CD14-positive monocyte (primary cell): ENCODE results near the gene ZDHHC8. TPM values are rescaled to one million over a fixed set of nuclear protein-coding genes. Genes with fewer than 3 reads are reported as not detected.

Experiments
- DNase-seq, 3 donors: peaks; one replicate each; pipeline ENCODE4 v3.0.0-alpha.2; 2011 to 2022
- H2AFZ ChIP-seq: 2 replicates; pipeline ENCODE4 v1.6.0; 2012; ENCODE audit warnings: mild to moderate bottlenecking, low read depth, low read length, inconsistent platforms; ENCODE audit not compliant: insufficient read depth, poor library complexity, severe bottlenecking
- H3K27ac ChIP-seq, 2 donors: 1 replicate in 1 of 2; 2 replicates in 1 of 2; pipeline ENCODE4 v1.5.1; 2012 to 2013; ENCODE audit warnings: low read length in 2 of 2, control low read depth in 1 of 2, inconsistent platforms in 1 of 2, low read depth in 1 of 2, mild to moderate bottlenecking in 1 of 2
- H3K27me3 ChIP-seq, 2 donors: one replicate each; pipeline versions ENCODE4 v1.6.0 to v1.6.1; 2011 to 2013; ENCODE audit warnings: low read length in 2 of 2; ENCODE audit not compliant: control insufficient read depth in 2 of 2, insufficient read depth in 2 of 2
- H3K36me3 ChIP-seq, 2 donors: replicated peaks in 1 of 2; 1 replicate in 1 of 2; 2 replicates in 1 of 2; pipeline versions ENCODE4 v1.5.1 to v1.6.1; 2012 to 2013; ENCODE audit warnings: low read length in 2 of 2, control low read depth in 1 of 2, inconsistent platforms in 1 of 2, mild to moderate bottlenecking in 1 of 2; ENCODE audit not compliant: insufficient read depth in 2 of 2, control insufficient read depth in 1 of 2
- H3K4me1 ChIP-seq, 2 donors: 1 replicate in 1 of 2; 2 replicates in 1 of 2; pipeline versions ENCODE4 v1.5.1 to v1.6.1; 2012 to 2013; ENCODE audit warnings: low read length in 2 of 2, control low read depth in 1 of 2, inconsistent platforms in 1 of 2, mild to moderate bottlenecking in 1 of 2, moderate library complexity in 1 of 2; ENCODE audit not compliant: insufficient read depth in 2 of 2, control insufficient read depth in 1 of 2
- H3K4me2 ChIP-seq: replicated peaks from 2 replicates; pipeline ENCODE3; 2012; ENCODE audit warnings: low read length, moderate library complexity, mild to moderate bottlenecking; ENCODE audit not compliant: poor library complexity, severe bottlenecking; ENCODE audit errors: extremely low read depth
- H3K4me3 ChIP-seq, 3 experiments: fragments of 200-600 bp in 1 of 3; sonication (generic) in 1 of 3; replicated peaks in 1 of 3; 1 replicate in 2 of 3; 2 replicates in 1 of 3; pipeline ENCODE4 v1.5.1; 2011 to 2013; ENCODE audit warnings: low read length in 3 of 3, mild to moderate bottlenecking in 3 of 3, control low read depth in 2 of 3, low read depth in 2 of 3, inconsistent platforms in 1 of 3, moderate library complexity in 1 of 3
- H3K79me2 ChIP-seq: 2 replicates; pipeline ENCODE4 v1.6.0; 2012; ENCODE audit warnings: mild to moderate bottlenecking, control low read depth, inconsistent platforms, low read length, moderate library complexity; ENCODE audit not compliant: insufficient read depth
- H3K9ac ChIP-seq: 2 replicates; pipeline ENCODE4 v1.6.0; 2017; ENCODE audit warnings: low read length, mild to moderate bottlenecking; ENCODE audit not compliant: insufficient read depth, poor library complexity, severe bottlenecking
- H3K9me3 ChIP-seq, 2 donors: replicated peaks in 1 of 2; 1 replicate in 1 of 2; 2 replicates in 1 of 2; pipeline versions ENCODE4 v1.5.1 to v1.6.1; 2012 to 2013; ENCODE audit warnings: low read length in 2 of 2, control low read depth in 1 of 2; ENCODE audit not compliant: control insufficient read depth in 1 of 2, insufficient read depth in 1 of 2
- H4K20me1 ChIP-seq: 2 replicates; pipeline ENCODE4 v1.6.0; 2012; ENCODE audit warnings: mild to moderate bottlenecking, low read length, control low read depth, moderate library complexity; ENCODE audit not compliant: insufficient read depth
- H3K27ac Mint-ChIP-seq, 7 donors: one replicate each; pipeline ENCODE4 v1.8.0; 2020; ENCODE audit warnings: mild to moderate bottlenecking in 7 of 7, mixed read lengths in 7 of 7, moderate library complexity in 6 of 7, inconsistent platforms in 2 of 7
- H3K27me3 Mint-ChIP-seq, 3 donors: one replicate each; pipeline ENCODE4 v1.8.0; 2021 to 2022; ENCODE audit warnings: low read depth in 3 of 3, mild to moderate bottlenecking in 3 of 3, mixed read lengths in 3 of 3, moderate library complexity in 3 of 3, inconsistent platforms in 1 of 3
- H3K36me3 Mint-ChIP-seq, 2 donors: one replicate each; pipeline ENCODE4 v1.8.0; 2020; ENCODE audit warnings: mixed read lengths in 2 of 2, inconsistent platforms in 1 of 2, mild to moderate bottlenecking in 1 of 2
- H3K4me1 Mint-ChIP-seq: one replicate; pipeline ENCODE4 v1.8.0; 2020; ENCODE audit warnings: mild to moderate bottlenecking, mixed read lengths
- H3K4me3 Mint-ChIP-seq, 2 donors: one replicate each; pipeline ENCODE4 v1.8.0; 2020; ENCODE audit warnings: mild to moderate bottlenecking in 2 of 2, mixed read lengths in 2 of 2, moderate library complexity in 1 of 2
- H3K9me3 Mint-ChIP-seq, 7 donors: one replicate each; pipeline ENCODE4 v1.8.0; 2020 to 2022; ENCODE audit warnings: mixed read lengths in 7 of 7, mild to moderate bottlenecking in 6 of 7, moderate library complexity in 6 of 7, inconsistent platforms in 2 of 7
- WGBS: methylation state at CpG from one replicate; pipeline ENCODE4 v1.1.5; 2013; ENCODE audit warnings: missing lambda C conversion rate; ENCODE audit not compliant: insufficient coverage; 5-methylcytosine and 5-hydroxymethylcytosine counted together
- intact Hi-C, 2 donors: fragments of 100-400 bp; cut with micrococcal nuclease; formaldehyde crosslinking; loops; one replicate each; pipeline versions ENCODE4 v1.15.0 to v1.15.1; 2023
- polyA plus RNA-seq, 3 donors: library from polyadenylated mRNA; depleted of rRNA in 1 of 3; unstranded in 2 of 3; stranded (reverse) in 1 of 3; fragments of 300-500 nt in 2 of 3; fragments of >200 nt in 1 of 3; fragmentation: Illumina TruSeq in 2 of 3; gene quantifications; 1 replicate in 2 of 3; 2 replicates in 1 of 3; pipeline ENCODE4 v1.2.3, GENCODE V29; 2012 to 2021
- TF ChIP-seq, protein P1 (sequence below): fragments of 200-600 bp; IDR thresholded peaks from one replicate; pipeline ENCODE4 v1.8.0; 2022; ENCODE audit warnings: antibody characterized with exemption, mild to moderate bottlenecking

The ZDHHC8 gene
- polyA plus RNA-seq, 3 donors = 0.73 to 76.3 (median 1.1) TPM

DNA sequence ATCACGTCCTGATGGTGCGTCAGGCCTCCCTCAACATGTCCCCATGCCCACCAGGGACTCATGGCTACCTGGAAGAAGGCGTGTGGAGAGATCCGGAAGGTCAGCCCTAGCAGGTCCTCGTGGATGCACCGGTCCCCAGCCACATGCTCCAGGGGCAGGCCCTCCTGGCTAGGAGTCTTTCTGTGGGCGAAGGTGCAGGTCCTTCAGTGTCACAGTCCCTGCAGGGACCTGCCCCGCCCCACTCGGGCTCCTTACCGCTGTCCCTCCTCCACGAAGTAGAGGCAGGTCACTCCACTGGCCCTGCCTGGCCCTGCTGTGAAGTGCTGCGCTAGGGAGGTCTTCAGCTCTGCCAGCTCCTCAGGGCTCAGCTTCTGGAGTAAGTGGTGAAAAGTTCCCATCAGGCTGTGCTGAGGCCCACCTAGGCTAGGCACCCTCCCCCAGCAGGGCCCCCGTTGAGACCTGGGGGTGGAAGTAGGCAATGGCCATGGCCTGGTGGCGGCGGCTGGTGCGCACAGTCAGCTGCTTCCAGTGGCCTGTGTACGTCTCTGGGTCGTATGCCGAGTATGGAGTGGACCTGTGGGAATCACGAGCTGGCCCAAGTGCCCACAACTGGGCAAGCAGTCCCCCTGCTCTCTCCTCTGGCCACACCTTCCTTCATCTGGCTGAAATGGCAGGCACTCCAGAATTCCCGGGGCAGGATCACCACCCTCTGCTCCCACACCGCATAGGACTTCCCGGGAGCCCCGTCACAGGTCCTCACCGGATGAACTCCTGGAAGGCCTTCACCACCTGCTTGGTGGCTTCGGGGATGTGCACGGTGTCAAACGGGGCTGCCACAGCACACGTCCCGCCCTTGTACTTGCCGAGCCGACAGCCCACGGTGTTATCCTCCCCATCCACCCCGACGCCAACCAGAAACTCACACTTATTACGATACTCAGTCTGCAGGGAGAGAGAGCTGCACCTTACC is 16.8 kb upstream of the ZDHHC8 start:
- no peaks in the 10 kb centered on the region for H3K27me3 ChIP-seq
- 96% methylated on average over 29 of the region's 36 CpGs for WGBS
- no peak for DNase-seq
- no peak overlapping the region for H3K9ac ChIP-seq
- Mint-ChIP-seq H3K4me1 (peaks cover 18% of the 10 kb centered on the region), H3K4me3 (no peak overlapping the region), H3K27me3 (peaks cover 0 to 1% (median 0%) of the 10 kb centered on the region in 3 donors), H3K9me3 (no peaks in the 10 kb centered on the region), H3K36me3 (peaks cover 33 to 58% of the 10 kb centered on the region in 2 donors), H3K27ac (peak overlapping the region in 5 of 7 donors; percentile 32 to 91 (median 81))
- peak overlapping the region in 1 of 2 donors; percentile 98 for H3K27ac ChIP-seq
- no peak overlapping the region for H2AFZ ChIP-seq
- H3K36me3 ChIP-seq = peaks cover 48 to 69% of the 10 kb centered on the region in 2 donors
- H3K4me3 ChIP-seq = no peak overlapping the region
- peaks cover 21 to 33% of the 10 kb centered on the region in 2 donors for H3K4me1 ChIP-seq
- peaks cover 30% of the 10 kb centered on the region for H4K20me1 ChIP-seq
- peaks cover 55% of the 10 kb centered on the region for H3K79me2 ChIP-seq
- intact Hi-C loops = loop anchor here (5.0 to 10.0 kb wide), 4 partner anchors 90 to 383 kb away; partner anchors contain the start of genes TANGO2 (in 2 of the 2), GNB1L (in 1 of the 2), KLHL22 (in 1 of the 2) and RTL10 (in 1 of the 2)
- no peak overlapping the region for H3K4me2 ChIP-seq
- H3K9me3 ChIP-seq = no peaks in the 10 kb centered on the region
- TF ChIP-seq, protein P1, sequence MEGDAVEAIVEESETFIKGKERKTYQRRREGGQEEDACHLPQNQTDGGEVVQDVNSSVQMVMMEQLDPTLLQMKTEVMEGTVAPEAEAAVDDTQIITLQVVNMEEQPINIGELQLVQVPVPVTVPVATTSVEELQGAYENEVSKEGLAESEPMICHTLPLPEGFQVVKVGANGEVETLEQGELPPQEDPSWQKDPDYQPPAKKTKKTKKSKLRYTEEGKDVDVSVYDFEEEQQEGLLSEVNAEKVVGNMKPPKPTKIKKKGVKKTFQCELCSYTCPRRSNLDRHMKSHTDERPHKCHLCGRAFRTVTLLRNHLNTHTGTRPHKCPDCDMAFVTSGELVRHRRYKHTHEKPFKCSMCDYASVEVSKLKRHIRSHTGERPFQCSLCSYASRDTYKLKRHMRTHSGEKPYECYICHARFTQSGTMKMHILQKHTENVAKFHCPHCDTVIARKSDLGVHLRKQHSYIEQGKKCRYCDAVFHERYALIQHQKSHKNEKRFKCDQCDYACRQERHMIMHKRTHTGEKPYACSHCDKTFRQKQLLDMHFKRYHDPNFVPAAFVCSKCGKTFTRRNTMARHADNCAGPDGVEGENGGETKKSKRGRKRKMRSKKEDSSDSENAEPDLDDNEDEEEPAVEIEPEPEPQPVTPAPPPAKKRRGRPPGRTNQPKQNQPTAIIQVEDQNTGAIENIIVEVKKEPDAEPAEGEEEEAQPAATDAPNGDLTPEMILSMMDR = no peak

DNA sequence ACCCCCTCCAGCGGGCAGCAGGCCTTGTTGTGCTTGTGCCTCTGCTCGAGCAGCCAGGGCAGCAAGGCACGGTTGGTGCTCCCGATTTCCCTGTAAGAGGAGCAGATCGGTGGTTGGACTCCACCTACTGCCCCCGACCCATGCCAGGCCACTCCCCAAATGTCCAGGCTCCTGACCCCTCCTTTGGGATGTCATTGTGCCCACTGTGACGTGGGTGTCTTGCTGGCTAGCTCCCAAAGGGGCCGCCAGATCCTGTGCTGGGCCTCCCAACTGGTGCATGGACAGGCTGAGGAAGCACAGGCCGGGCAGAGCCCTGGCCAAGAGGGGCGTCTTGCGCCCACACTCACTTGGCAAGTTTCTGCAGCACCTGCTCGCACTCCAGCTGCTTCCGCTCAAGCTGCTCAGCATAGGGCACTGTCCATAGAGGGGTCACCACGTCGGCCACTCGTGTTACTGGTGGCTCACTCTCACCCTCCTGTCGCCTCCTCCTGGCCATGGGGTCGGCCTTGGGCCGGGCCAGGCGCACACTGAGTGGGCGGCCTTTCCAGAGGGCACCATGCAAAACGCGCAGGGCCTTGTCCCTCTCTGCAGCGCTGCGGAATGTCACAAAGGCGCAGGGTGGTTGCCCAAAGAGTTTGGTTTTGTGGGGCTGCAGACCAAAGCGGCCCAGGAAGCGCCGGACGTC is 15.8 kb upstream of the ZDHHC8 start, which contains the start of gene RANBP1:
Gene RANBP1, plus strand, starts transcription at position 414 of the 685 bp plus-strand sequence. Its CDS starts 81 bp downstream, at position 495.
- Mint-ChIP-seq H3K36me3 (peaks cover 32 to 58% of the 10 kb centered on the region in 2 donors), H3K27ac (peak within 1 kb of the TSS; percentile 89 to 97 (median 95)), H3K27me3 (peaks cover 0 to 1% (median 0%) of the 10 kb centered on the region in 3 donors), H3K4me1 (peaks cover 22% of the 10 kb centered on the region), H3K4me3 (peak within 1 kb of the TSS; percentile 80 to 90), H3K9me3 (no peaks in the 10 kb centered on the region)
- Histone ChIP-seq H4K20me1 (peaks cover 27% of the 10 kb centered on the region), H3K4me3 (peak within 1 kb of the TSS; percentile 70 to 83 (median 76)), H3K36me3 (peaks cover 43 to 69% of the 10 kb centered on the region in 2 donors), H3K9ac (peak within 1 kb of the TSS; percentile 95), H2AFZ (peak within 1 kb of the TSS; percentile 82), H3K27me3 (no peaks in the 10 kb centered on the region), H3K4me2 (peak within 1 kb of the TSS; percentile 89), H3K4me1 (peaks cover 21 to 33% of the 10 kb centered on the region in 2 donors), H3K27ac (peak within 1 kb of the TSS; percentile 80 to 98), H3K79me2 (peaks cover 66% of the 10 kb centered on the region), H3K9me3 (no peaks in the 10 kb centered on the region)
- intact Hi-C loops = loop anchor here (2.0 to 10.0 kb wide), 5 partner anchors 35 to 381 kb away; partner anchors contain the start of genes TANGO2 (in 2 of the 2), DGCR8 (in 1 of the 2), GNB1L (in 1 of the 2) and KLHL22 (in 1 of the 2)
- 88% methylated on average over 27 of the region's 30 CpGs for WGBS
- TF ChIP-seq, protein P1 = no peak
- DNase-seq = no peak
